Cardiac muscle cell (in vitro differentiated cells and primary cell): ENCODE results near the gene RALA. TPM values are rescaled to one million over a fixed set of nuclear protein-coding genes. Genes with fewer than 3 reads are reported as not detected.

Experiments
- DNase-seq, 2 donors: peaks; one replicate each; pipeline versions ENCODE4 v3.0.0 to v3.0.0-alpha.2; 2010 to 2017; ENCODE audit warnings: low read depth in 1 of 2, low spot score in 1 of 2
- H3K27ac ChIP-seq: fragments of 200-600 bp; sonication (generic); 2 replicates; pipeline ENCODE4 v1.5.1; 2016
- H3K27me3 ChIP-seq: fragments of 200-600 bp; sonication (generic); 2 replicates; pipeline ENCODE4 v1.6.0; 2016; ENCODE audit warnings: control low read depth
- H3K36me3 ChIP-seq: fragments of 200-600 bp; sonication (generic); 2 replicates; pipeline ENCODE4 v1.5.1; 2016; ENCODE audit warnings: control low read depth
- H3K4me1 ChIP-seq: fragments of 200-600 bp; sonication (generic); 2 replicates; pipeline ENCODE4 v1.8.1; 2017; ENCODE audit warnings: low read depth, mild to moderate bottlenecking, mixed run types
- H3K4me3 ChIP-seq: fragments of 200-600 bp; sonication (generic); 2 replicates; pipeline ENCODE4 v1.5.1; 2016; ENCODE audit warnings: mild to moderate bottlenecking
- H3K9me3 ChIP-seq: fragments of 200-600 bp; sonication (generic); 2 replicates; pipeline ENCODE4 v1.5.1; 2017; ENCODE audit warnings: low read depth, mild to moderate bottlenecking, control low read depth
- CTCF ChIP-seq: IDR thresholded peaks from 2 replicates; pipeline ENCODE4 v1.5.1; 2012; ENCODE audit warnings: low read depth, mild to moderate bottlenecking, low read length
- polyA plus RNA-seq: library from polyadenylated mRNA; unstranded; fragments of >200 nt; fragmentation: Nextera tagmentation; extraction: Ambion mirVana; gene quantifications from 2 replicates; pipeline ENCODE4 v1.2.1, GENCODE V29; 2016
- total RNA-seq: library from RNA; depleted of rRNA; stranded (reverse); fragments of >200 nt; gene quantifications from 2 replicates; pipeline ENCODE4 v1.2.3, GENCODE V29; 2016

RALA gene, protein sequence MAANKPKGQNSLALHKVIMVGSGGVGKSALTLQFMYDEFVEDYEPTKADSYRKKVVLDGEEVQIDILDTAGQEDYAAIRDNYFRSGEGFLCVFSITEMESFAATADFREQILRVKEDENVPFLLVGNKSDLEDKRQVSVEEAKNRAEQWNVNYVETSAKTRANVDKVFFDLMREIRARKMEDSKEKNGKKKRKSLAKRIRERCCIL
- total RNA-seq (7.3 and 9.1 TPM in 2 replicates), polyA plus RNA-seq (41.6 and 44.4 TPM in 2 replicates)

DNA sequence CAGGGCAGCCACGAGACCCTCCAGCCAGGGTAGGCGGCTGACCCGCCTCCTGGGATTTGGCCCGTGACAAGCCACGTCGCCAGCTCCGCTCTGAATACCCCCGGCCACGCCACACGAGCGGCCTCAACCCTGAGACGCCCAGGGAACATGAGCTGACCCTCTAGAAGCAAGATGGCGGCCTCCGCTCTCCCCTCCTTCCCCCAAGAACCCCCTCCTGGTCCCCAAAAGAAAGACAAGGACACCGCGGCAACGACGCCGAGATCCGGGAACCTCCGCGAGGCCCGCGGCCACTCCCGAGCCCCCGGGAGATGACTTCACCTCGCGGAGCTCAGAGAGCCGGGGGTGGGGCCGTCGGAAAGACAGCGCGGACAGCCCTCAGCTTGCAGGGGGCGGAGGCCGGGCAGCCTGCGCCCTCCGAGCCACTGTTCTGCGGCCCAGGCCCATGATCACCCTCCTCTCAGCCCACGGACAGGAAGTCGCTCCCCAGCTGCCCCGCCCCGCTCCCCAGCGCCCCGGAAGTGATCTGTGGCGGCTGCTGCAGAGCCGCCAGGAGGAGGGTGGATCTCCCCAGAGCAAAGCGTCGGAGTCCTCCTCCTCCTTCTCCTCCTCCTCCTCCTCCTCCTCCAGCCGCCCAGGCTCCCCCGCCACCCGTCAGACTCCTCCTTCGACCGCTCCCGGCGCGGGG, at the start of gene RALA:
TSS of gene RALA (plus strand) at position 526 of the 685 bp plus-strand sequence. CDS start 63,096 bp downstream, outside the sequence.
- no peaks in the 10 kb centered on the region for H3K9me3 ChIP-seq
- no peak for TF ChIP-seq CTCF
- peaks cover 29% of the 10 kb centered on the region for H3K4me1 ChIP-seq
- H3K27ac ChIP-seq: peak within 1 kb of the TSS; percentile 100
- DNase-seq: peak; percentile 93 to 97
- no peaks in the 10 kb centered on the region for H3K27me3 ChIP-seq
- H3K4me3 ChIP-seq: peak within 1 kb of the TSS; percentile 62
- H3K36me3 ChIP-seq: no peaks in the 10 kb centered on the region

- H3K36me3 ChIP-seq: peaks cover 12% of the 10 kb centered on the region
These were observed 48.6 kb upstream of the RALA start for GRCh38 chr7:39574673-39575349.

DNA sequence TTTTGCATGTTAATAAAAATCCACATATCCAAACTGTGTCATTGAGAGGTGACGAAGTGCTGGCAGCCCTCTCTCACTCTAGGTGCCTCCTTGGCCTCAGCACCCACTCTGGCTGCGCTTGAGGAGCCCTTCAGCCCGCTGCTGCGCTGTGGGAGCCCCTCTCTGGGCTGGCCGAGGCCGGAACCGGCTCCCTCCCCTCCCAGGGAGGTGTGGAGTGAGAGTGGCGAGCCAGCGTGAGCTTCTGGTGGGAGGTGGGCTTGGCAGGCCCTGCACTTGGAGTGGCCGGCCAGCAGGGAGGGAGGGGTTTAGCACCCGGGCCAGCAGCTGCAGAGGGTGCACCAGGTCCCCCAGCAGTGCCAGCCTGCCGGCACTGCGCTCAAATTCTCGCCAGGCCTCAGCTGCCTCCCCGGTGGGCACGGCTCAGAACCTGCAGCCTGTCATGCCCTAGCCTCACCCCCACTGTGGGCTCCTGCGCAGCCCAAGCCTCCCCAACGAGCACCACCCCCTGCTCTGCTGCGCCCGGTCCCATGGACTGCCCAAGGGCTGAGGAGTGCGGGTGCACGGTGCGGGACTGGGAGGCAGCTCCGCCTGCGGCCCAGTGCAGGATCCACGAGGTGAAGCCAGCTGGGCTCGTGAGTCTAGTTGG, 46.0 kb upstream of the RALA start:
- no peak for TF ChIP-seq CTCF
- Histone ChIP-seq H3K4me1 (no peaks in the 10 kb centered on the region), H3K27me3 (no peaks in the 10 kb centered on the region), H3K4me3 (no peak overlapping the region), H3K27ac (no peak overlapping the region), H3K36me3 (peaks cover 10% of the 10 kb centered on the region), H3K9me3 (no peaks in the 10 kb centered on the region)
- no peak for DNase-seq

More at GRCh38 chr7:39574673-39575349, 48.6 kb upstream of the RALA start:
- TF ChIP-seq CTCF: no peak
- H3K4me1 ChIP-seq: no peaks in the 10 kb centered on the region
- H3K27me3 ChIP-seq: no peaks in the 10 kb centered on the region
- H3K4me3 ChIP-seq: no peak overlapping the region
- no peak for DNase-seq
- no peak overlapping the region for H3K27ac ChIP-seq
- H3K9me3 ChIP-seq: no peaks in the 10 kb centered on the region

DNA sequence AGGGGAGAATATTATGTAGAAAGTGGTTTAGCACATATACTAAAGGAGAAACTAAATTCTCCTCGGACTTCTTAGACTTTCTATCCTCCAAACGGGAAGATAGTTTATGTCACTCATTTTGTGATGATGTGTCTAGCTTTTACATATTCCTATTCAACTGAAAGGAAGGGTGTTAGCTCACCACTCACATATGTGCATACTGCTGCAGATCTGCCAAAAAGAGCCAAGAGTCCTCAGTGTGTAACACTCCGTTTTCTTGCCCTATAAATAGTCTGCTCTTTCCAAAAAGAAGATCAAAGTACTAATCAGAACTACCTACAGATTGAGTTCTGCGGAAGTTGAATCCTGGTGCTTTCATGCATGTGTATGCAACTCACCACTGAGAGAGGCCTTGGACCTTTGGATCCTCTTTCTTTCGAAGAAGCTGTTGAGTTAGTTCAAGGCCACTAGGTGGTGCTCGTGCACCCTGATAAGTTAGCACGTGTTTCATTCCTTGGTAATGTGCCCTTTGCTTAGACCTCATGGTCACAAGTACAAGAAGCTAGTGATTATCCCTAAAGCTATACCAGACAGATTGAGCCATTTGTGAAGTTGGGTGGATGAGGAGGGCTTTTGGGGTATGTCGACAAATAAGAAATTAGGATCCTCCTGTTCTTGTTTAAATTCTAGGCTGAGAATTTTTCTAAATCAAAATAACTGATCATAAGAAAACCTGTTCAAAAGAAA, 43.1 kb upstream of the RALA start:
- Histone ChIP-seq H3K9me3 (no peaks in the 10 kb centered on the region), H3K4me1 (no peaks in the 10 kb centered on the region), H3K4me3 (no peak overlapping the region), H3K36me3 (no peaks in the 10 kb centered on the region), H3K27ac (no peak overlapping the region), H3K27me3 (no peaks in the 10 kb centered on the region)
- peak; percentile 74 for TF ChIP-seq CTCF
- peak; percentile 90 to 97 for DNase-seq

GRCh38 chr7:39582536-39582935, 40.8 kb upstream of the RALA start:
- no peak for DNase-seq
- no peaks in the 10 kb centered on the region for H3K36me3 ChIP-seq
- TF ChIP-seq CTCF: no peak
- H3K27me3 ChIP-seq: no peaks in the 10 kb centered on the region
- H3K9me3 ChIP-seq: no peaks in the 10 kb centered on the region
- no peak overlapping the region for H3K27ac ChIP-seq
- H3K4me1 ChIP-seq: no peaks in the 10 kb centered on the region
- no peak overlapping the region for H3K4me3 ChIP-seq
